Left ventricle myocardium inferior (tissue), 1 donor: ENCODE measurements around the gene TAF10. TPM values are rescaled to one million over a fixed set of nuclear protein-coding genes. Genes with fewer than 3 reads are reported as not detected.
A peak's percentile ranks its signal among the peaks of the same experiment; 100 is the strongest.

ENCODE experiments used
- DNase-seq: peaks from one replicate; pipeline ENCODE4 v3.0.0-alpha.2; 2020
- H3K27ac ChIP-seq: fragments of 200-600 bp; replicated peaks from 2 replicates; pipeline ENCODE4 v1.8.0; 2021
- H3K27me3 ChIP-seq: fragments of 200-600 bp; 2 replicates; pipeline ENCODE4 v1.8.0; 2021; ENCODE audit warnings: low read depth
- H3K36me3 ChIP-seq: fragments of 200-600 bp; 2 replicates; pipeline ENCODE4 v1.8.0; 2021
- H3K4me1 ChIP-seq: fragments of 200-600 bp; 2 replicates; pipeline ENCODE4 v1.8.0; 2021
- H3K4me3 ChIP-seq: fragments of 200-600 bp; 2 replicates; pipeline ENCODE4 v1.8.0; 2021; ENCODE audit warnings: mild to moderate bottlenecking, moderate library complexity
- H3K9me3 ChIP-seq: fragments of 200-600 bp; replicated peaks from 2 replicates; pipeline ENCODE4 v1.8.0; 2021
- intact Hi-C: fragments of 100-400 bp; cut with micrococcal nuclease; formaldehyde crosslinking; loops from one replicate; pipeline ENCODE4 v1.11.0; 2022
- total RNA-seq: library from RNA; stranded (reverse); fragmentation: NEBNext Ultra II Directional; extraction: Animal tissue kit (Norgen Biotek cat#: 25700); gene quantifications from one replicate; pipeline ENCODE4 v1.2.1, GENCODE V29; 2021
- TF ChIP-seq, protein P1 (sequence below): fragments of 200-600 bp; IDR thresholded peaks from 2 replicates; pipeline ENCODE4 v1.8.0; 2021; ENCODE audit warnings: antibody characterized with exemption, mild to moderate bottlenecking, borderline replicate concordance
- donor health status: DM: no; HTN: yes; CAD: no; lungs with severe emphysema.

Gene TAF10
- total RNA-seq, 1 donor from 2014 or later = 106 TPM

DNA sequence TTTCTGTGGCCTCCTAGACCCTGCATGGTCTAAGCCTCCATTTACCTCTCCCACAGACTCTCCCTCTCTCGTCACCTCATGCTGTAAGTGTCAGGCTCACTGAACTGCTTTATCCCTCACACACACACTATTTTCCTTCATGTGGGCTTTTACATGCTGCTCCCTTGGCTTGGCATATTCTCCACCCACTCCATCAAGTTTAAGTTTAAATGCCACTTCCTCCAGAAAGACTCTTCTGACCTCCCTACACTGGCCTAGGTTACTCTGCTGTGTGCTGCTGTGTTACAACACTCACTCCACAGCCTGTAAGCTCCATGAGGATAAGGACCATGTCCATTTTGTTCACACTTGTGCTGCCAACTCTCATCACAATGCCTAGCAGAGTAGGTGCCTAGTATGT, 41.1 kb upstream of the TAF10 start:
- Histone ChIP-seq H3K4me3 (no peak overlapping the region), H3K9me3 (no peaks in the 10 kb centered on the region), H3K27me3 (no peaks in the 10 kb centered on the region), H3K4me1 (peaks cover 70% of the 10 kb centered on the region), H3K27ac (no peak overlapping the region), H3K36me3 (no peaks in the 10 kb centered on the region)
- no peak for DNase-seq
- TF ChIP-seq, protein P1, sequence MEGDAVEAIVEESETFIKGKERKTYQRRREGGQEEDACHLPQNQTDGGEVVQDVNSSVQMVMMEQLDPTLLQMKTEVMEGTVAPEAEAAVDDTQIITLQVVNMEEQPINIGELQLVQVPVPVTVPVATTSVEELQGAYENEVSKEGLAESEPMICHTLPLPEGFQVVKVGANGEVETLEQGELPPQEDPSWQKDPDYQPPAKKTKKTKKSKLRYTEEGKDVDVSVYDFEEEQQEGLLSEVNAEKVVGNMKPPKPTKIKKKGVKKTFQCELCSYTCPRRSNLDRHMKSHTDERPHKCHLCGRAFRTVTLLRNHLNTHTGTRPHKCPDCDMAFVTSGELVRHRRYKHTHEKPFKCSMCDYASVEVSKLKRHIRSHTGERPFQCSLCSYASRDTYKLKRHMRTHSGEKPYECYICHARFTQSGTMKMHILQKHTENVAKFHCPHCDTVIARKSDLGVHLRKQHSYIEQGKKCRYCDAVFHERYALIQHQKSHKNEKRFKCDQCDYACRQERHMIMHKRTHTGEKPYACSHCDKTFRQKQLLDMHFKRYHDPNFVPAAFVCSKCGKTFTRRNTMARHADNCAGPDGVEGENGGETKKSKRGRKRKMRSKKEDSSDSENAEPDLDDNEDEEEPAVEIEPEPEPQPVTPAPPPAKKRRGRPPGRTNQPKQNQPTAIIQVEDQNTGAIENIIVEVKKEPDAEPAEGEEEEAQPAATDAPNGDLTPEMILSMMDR = no peak
- intact Hi-C loops = no loop called here

DNA sequence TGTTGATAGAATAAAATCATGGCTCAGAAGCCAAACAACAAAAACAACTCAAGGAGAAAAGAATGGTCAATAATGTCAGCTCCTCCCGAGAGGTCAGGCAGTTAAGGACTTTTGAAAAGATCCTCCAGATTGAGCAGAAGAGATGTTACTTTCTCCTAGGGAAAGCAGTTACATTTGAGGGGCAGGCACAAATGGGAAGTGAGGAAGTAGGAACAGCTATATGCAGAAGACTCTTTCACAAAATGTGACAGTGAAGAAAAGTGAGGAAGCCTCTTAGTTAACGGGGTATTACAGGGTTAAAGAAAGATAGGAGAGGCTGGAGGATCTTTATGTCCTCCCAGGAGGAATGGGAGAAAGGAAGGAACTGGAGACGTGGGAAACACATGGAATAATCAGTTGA, 40.2 kb upstream of the TAF10 start:
- intact Hi-C loops = no loop called here
- no peak overlapping the region for H3K27ac ChIP-seq
- TF ChIP-seq, protein P1 = no peak
- H3K9me3 ChIP-seq = no peaks in the 10 kb centered on the region
- no peak overlapping the region for H3K4me3 ChIP-seq
- H3K27me3 ChIP-seq = no peaks in the 10 kb centered on the region
- DNase-seq = no peak
- H3K4me1 ChIP-seq = peaks cover 71% of the 10 kb centered on the region
- H3K36me3 ChIP-seq = no peaks in the 10 kb centered on the region

DNA sequence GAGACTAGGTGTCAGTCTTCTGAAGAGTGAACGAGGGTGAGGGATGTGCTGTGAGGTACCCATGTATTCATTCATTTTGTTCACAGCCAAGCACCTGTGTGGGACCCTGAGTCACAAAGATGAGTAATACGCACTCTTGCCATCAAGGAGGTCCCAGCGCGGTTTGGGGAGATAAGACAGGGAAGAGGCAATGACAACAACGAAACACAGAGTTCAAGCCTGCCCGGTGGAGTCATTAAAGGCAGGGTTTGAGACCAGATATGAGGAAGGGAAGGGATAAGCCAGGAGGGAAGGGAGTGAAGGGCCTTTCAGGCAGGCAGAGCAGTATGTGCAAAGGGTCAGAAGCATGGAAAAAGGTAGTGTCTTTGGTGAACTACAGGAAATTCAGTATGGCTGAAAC, 39.0 kb upstream of the TAF10 start:
- H3K4me1 ChIP-seq = peaks cover 76% of the 10 kb centered on the region
- no peak for DNase-seq
- peak overlapping the region; percentile 21 for H3K27ac ChIP-seq
- TF ChIP-seq, protein P1 = no peak
- H3K27me3 ChIP-seq = no peaks in the 10 kb centered on the region
- H3K36me3 ChIP-seq = no peaks in the 10 kb centered on the region
- intact Hi-C loops = no loop called here
- H3K9me3 ChIP-seq = no peaks in the 10 kb centered on the region
- no peak overlapping the region for H3K4me3 ChIP-seq

DNA sequence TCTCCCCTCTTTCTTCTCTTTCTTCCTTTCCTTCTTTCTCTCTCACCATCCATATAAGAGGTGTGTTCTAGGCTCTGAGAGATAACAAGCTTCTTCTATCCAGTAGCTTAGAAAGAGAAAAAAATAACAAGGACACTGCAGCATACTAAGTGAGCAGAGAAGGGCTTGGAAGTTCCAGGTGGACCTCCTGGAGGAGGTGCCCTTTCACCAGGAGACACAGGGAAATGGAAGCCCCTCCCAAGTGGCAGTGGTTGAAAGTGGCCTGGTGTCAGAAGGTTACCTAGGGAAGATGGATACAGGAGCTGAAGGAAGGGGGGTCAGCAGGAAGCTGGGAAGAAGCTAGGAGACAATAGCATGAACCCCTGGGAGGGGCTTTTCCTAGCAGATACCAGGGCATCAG, 38.1 kb upstream of the TAF10 start:
- Histone ChIP-seq H3K27me3 (no peaks in the 10 kb centered on the region), H3K9me3 (no peaks in the 10 kb centered on the region), H3K27ac (peak overlapping the region; percentile 1), H3K4me3 (no peak overlapping the region), H3K36me3 (no peaks in the 10 kb centered on the region), H3K4me1 (peaks cover 82% of the 10 kb centered on the region)
- TF ChIP-seq, protein P1 = no peak
- DNase-seq = no peak
- intact Hi-C loops = no loop called here

DNA sequence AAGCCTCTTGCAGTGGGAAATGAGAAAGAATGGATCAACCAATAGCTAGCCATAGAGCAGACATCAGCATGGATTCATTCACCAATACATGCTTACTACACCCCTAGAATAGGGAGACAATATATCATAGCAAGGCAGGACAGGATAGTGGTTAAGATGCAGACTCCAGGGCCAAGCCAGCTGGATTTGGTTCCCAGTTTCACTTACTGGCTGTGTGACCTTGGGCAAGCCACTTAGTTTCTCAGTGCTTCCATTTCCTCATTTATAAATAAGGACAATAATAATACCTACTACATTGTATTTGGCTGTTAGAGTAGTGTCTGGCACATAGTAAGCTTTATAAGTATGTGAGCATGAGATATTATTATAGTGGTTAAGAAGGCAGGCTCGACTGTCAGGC, 36.5 kb upstream of the TAF10 start:
- Histone ChIP-seq H3K27me3 (no peaks in the 10 kb centered on the region), H3K36me3 (no peaks in the 10 kb centered on the region), H3K9me3 (no peaks in the 10 kb centered on the region), H3K4me1 (peaks cover 68% of the 10 kb centered on the region), H3K4me3 (no peak overlapping the region), H3K27ac (peak overlapping the region; percentile 89)
- TF ChIP-seq, protein P1 = no peak
- no peak for DNase-seq
- intact Hi-C loops = no loop called here

DNA sequence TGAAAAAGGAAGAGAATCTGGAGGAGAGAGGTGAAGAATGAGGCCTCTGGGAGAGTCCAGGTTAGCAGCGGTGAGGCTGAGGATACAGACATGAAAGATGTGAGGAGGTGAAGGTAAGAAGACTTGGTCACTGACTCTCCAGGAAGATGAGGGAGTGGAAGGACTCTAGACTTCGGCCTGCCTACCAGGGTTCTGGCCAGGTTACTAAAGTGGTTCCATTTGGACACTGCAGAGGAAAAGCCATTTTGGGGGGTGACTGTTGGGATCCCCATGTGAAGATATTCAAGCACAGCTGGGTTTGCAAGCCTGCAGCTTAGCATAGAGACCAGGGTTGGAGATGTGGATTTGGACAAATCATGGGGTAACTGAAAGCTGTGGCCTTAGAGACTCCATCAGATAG, 35.8 kb upstream of the TAF10 start:
- peaks cover 72% of the 10 kb centered on the region for H3K4me1 ChIP-seq

More for the DNA sequence above, 35.8 kb upstream of the TAF10 start:
- Histone ChIP-seq H3K27ac (peak overlapping the region; percentile 89), H3K4me3 (no peak overlapping the region), H3K36me3 (no peaks in the 10 kb centered on the region), H3K9me3 (no peaks in the 10 kb centered on the region), H3K27me3 (no peaks in the 10 kb centered on the region)
- no peak for DNase-seq
- intact Hi-C loops = no loop called here
- TF ChIP-seq, protein P1 = no peak
